Glutamatergic neuron (in vitro differentiated cells): Measurements from ENCODE around the gene PPCDC. TPM values are rescaled to one million over a fixed set of nuclear protein-coding genes. Genes with fewer than 3 reads are reported as not detected.

Experiments used
- DNase-seq: peaks from one replicate; pipeline ENCODE4 v3.0.0; 2022
- H3K27ac Mint-ChIP-seq: one replicate; pipeline ENCODE4 v1.8.0; 2020; ENCODE audit warnings: mild to moderate bottlenecking, mixed read lengths, inconsistent platforms; ENCODE audit not compliant: unreplicated experiment
- H3K27me3 Mint-ChIP-seq: one replicate; pipeline ENCODE4 v1.8.0; 2020; ENCODE audit warnings: mild to moderate bottlenecking, moderate library complexity, mixed read lengths, inconsistent platforms; ENCODE audit not compliant: unreplicated experiment
- H3K36me3 Mint-ChIP-seq: one replicate; pipeline ENCODE4 v1.8.0; 2020; ENCODE audit warnings: mild to moderate bottlenecking, mixed read lengths, inconsistent platforms; ENCODE audit not compliant: unreplicated experiment
- H3K4me1 Mint-ChIP-seq: one replicate; pipeline ENCODE4 v1.8.0; 2020; ENCODE audit warnings: mild to moderate bottlenecking, low read depth, mixed read lengths, inconsistent platforms; ENCODE audit not compliant: unreplicated experiment
- H3K4me3 Mint-ChIP-seq: one replicate; pipeline ENCODE4 v1.8.0; 2020; ENCODE audit warnings: mild to moderate bottlenecking, mixed read lengths, inconsistent platforms; ENCODE audit not compliant: unreplicated experiment
- H3K9me3 Mint-ChIP-seq: one replicate; pipeline ENCODE4 v1.8.0; 2020; ENCODE audit warnings: mild to moderate bottlenecking, moderate library complexity, mixed read lengths, inconsistent platforms; ENCODE audit not compliant: unreplicated experiment
- total RNA-seq: library from RNA; stranded (reverse); fragmentation: NEBNext Ultra II Directional; extraction: Animal tissue kit (Norgen Biotek cat#: 25700); gene quantifications from one replicate; pipeline ENCODE4 v1.2.1, GENCODE V29; 2021; ENCODE audit not compliant: unreplicated experiment
- TF ChIP-seq, protein P1 (sequence below): fragments of 200-600 bp; sonication (generic); IDR thresholded peaks from one replicate; pipeline ENCODE4 v1.5.0; 2021; ENCODE audit not compliant: partially characterized antibody, unreplicated experiment

Gene PPCDC
- total RNA-seq, 1 donor from 2014 or later = 12.7 TPM

DNA sequence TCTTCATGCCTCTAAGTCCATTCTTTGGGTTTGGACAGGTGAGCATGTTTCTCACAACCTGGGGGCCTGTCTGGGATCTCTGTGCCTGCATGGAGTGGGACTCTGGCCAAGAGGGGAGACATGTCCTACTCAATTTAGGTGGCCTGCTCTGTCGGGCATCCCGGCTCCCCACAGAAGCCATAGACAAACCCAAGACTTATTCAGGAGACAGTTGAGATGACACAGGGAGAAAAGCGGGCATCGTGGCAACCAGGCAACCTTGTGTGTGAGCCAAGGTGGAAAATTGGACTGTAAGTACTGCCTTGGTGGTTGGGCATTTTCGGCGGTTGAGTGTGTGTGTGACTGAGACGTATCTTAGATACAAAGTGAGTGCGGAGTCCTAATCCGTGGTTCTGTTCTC, 40.5 kb downstream of the PPCDC start:
- Mint-ChIP-seq H3K27ac (no peak overlapping the region), H3K9me3 (peaks cover 17% of the 10 kb centered on the region), H3K4me3 (no peak overlapping the region), H3K4me1 (no peaks in the 10 kb centered on the region), H3K27me3 (peaks cover 2% of the 10 kb centered on the region), H3K36me3 (peaks cover 30% of the 10 kb centered on the region)
- DNase-seq = no peak
- TF ChIP-seq, protein P1, sequence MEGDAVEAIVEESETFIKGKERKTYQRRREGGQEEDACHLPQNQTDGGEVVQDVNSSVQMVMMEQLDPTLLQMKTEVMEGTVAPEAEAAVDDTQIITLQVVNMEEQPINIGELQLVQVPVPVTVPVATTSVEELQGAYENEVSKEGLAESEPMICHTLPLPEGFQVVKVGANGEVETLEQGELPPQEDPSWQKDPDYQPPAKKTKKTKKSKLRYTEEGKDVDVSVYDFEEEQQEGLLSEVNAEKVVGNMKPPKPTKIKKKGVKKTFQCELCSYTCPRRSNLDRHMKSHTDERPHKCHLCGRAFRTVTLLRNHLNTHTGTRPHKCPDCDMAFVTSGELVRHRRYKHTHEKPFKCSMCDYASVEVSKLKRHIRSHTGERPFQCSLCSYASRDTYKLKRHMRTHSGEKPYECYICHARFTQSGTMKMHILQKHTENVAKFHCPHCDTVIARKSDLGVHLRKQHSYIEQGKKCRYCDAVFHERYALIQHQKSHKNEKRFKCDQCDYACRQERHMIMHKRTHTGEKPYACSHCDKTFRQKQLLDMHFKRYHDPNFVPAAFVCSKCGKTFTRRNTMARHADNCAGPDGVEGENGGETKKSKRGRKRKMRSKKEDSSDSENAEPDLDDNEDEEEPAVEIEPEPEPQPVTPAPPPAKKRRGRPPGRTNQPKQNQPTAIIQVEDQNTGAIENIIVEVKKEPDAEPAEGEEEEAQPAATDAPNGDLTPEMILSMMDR = no peak

DNA sequence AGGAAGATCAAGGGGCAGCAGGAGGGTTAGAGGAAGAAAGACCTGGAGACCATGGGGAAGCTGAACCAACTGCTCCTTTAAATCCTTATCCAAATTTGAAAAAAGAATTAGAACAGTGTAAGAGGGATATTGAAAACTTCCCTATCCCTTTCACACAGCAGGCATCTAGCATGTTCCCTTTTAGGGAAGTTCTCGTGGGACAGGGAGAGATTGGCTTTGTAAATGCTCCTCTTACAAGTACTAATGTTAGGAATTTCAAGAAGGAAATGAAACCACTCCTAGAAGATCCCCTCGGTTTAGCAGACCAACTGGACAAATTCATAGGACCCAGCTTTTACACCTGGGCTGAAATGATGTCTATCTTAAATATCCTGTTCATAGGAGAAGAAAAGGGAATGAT, 41.5 kb downstream of the PPCDC start:
- Mint-ChIP-seq H3K4me1 (no peaks in the 10 kb centered on the region), H3K9me3 (peaks cover 17% of the 10 kb centered on the region), H3K27me3 (peaks cover 2% of the 10 kb centered on the region), H3K4me3 (no peak overlapping the region), H3K27ac (no peak overlapping the region), H3K36me3 (peaks cover 30% of the 10 kb centered on the region)
- TF ChIP-seq, protein P1 = no peak
- no peak for DNase-seq

DNA sequence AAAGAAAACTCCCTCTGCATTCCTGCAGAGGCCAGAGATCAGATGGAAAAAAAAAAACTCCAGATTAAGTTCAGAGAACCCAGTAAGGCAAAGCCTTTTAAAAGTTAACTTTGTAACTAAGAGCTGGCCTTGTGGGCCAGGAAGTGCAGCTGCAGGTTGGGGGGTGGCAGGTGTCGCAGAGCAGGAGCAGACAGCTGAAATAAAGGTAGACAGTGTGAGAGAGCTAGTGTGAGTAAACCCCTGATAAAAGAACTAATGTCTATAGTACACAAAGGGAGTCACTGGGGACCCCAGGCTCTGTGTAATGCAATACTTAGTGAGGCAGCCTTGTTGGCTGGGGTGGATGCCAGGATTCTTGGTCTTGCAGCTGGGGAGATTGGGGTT, 42.1 kb downstream of the PPCDC start:
- no peak for DNase-seq
- TF ChIP-seq, protein P1 = no peak
- Mint-ChIP-seq H3K4me1 (no peaks in the 10 kb centered on the region), H3K27me3 (peaks cover 2% of the 10 kb centered on the region), H3K36me3 (peaks cover 30% of the 10 kb centered on the region), H3K9me3 (peaks cover 17% of the 10 kb centered on the region), H3K4me3 (no peak overlapping the region), H3K27ac (no peak overlapping the region)

DNA sequence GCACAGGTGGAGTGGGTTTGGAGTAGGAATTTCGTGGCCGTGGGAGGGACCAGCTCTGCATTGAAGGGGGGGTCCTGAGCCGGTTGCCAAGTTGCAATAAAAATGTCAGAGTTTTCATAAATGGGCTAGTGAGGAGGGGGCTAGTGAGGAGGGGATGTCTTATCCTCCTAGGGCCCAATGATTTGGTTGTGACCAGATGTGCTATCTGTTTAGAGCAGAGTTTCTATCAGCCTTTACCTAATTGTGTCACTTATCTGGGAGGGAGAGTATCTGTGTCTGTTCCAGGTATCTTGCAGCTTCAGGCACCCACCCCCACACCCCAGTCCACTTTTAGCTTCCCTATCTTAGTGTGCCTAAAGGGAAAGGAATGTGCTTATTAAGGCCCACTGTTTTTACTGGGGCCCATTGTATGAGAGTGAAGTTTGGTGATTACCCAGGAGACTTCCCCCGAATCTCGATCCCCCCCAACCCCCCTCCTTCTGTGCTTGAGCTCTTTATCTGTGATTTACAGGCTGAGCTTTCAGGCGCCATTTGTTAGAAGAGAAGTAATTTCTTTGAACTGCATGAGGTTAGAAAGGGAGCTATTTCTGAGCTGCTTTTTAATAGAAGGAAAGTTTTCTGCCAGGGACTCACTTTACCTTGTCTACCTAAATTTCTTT, 42.6 kb downstream of the PPCDC start:
- H3K9me3 Mint-ChIP-seq = peaks cover 19% of the 10 kb centered on the region
- no peak overlapping the region for H3K27ac Mint-ChIP-seq
- TF ChIP-seq, protein P1 = no peak

DNA sequence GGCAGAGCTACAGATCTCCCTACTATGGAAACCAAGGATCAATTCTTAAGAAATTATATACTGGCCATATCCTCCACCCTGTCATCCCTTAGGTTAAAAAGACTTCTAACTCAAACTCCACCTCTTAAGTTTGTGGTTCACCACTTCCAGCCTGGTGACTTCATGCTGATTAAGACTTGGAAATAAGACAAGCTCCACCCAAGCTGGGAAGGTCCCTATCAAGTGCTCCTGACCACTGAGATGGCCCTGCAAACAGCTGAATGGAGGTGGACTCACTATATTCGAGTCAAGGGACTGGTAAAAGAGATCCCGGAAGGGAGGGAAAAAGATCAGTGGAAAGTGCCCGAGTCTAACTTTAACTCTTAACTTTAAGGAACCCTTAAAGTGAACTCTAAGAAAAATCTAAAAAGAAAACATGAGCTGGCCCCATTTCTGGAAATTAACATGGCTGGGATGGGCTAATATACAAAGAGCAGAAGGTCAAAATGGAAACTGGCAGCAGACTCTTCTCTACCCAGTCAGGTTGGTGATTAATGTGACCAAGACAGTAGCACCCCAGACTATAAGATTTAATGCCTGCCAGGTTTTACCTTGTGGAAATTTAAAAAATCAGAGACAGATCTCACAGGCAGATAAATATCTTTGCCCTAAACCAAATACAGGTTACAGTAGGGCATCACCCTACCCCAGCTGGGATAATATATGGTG, 43.9 kb downstream of the PPCDC start:
- TF ChIP-seq, protein P1 = no peak
- Mint-ChIP-seq H3K9me3 (peaks cover 19% of the 10 kb centered on the region), H3K4me1 (no peaks in the 10 kb centered on the region), H3K27ac (no peak overlapping the region), H3K4me3 (no peak overlapping the region), H3K27me3 (peaks cover 2% of the 10 kb centered on the region), H3K36me3 (peaks cover 30% of the 10 kb centered on the region)
- DNase-seq = no peak

More for the DNA sequence above, 42.6 kb downstream of the PPCDC start:
- Mint-ChIP-seq H3K4me3 (no peak overlapping the region), H3K4me1 (no peaks in the 10 kb centered on the region), H3K36me3 (peaks cover 30% of the 10 kb centered on the region), H3K27me3 (peaks cover 2% of the 10 kb centered on the region)
- DNase-seq = no peak
